Suprapubic skin (tissue), 4 donors: ENCODE data around the gene NOS1AP. TPM values are rescaled to one million over a fixed set of nuclear protein-coding genes. Genes with fewer than 3 reads are reported as not detected.
"Not testable (repeated sequence)": the region's sequence is repeated elsewhere in the genome, so short reads cannot be mapped to it uniquely, and the experiment has no call there.

Experiments
- DNase-seq, 2 donors: peaks; one replicate each; pipeline ENCODE4 v3.0.0-alpha.2; 2019; ENCODE audit warnings: low spot score in 2 of 2
- H3K27ac ChIP-seq: fragments of 200-600 bp; sonication (generic); one replicate; pipeline ENCODE4 v1.5.1; 2019
- H3K27me3 ChIP-seq: fragments of 200-600 bp; sonication (generic); one replicate; pipeline ENCODE4 v1.5.1; 2019
- H3K36me3 ChIP-seq: fragments of 200-600 bp; sonication (generic); one replicate; pipeline ENCODE4 v1.5.1; 2019
- H3K4me1 ChIP-seq: fragments of 200-600 bp; sonication (generic); one replicate; pipeline ENCODE4 v1.5.1; 2019
- H3K4me3 ChIP-seq: fragments of 200-600 bp; sonication (generic); one replicate; pipeline ENCODE4 v1.5.1; 2019; ENCODE audit warnings: mild to moderate bottlenecking
- H3K9me3 ChIP-seq: fragments of 200-600 bp; sonication (generic); one replicate; pipeline ENCODE4 v1.5.1; 2019
- EP300 ChIP-seq: sonication (generic); formaldehyde crosslinking; IDR thresholded peaks from one replicate; pipeline ENCODE4 v1.6.1; 2017; ENCODE audit warnings: antibody characterized with exemption
- POLR2A ChIP-seq, 2 donors: fragments of 450-650 bp; IDR thresholded peaks; one replicate each; pipeline ENCODE4 v1.6.1; 2017; ENCODE audit warnings: antibody characterized with exemption in 2 of 2, mild to moderate bottlenecking in 2 of 2, moderate library complexity in 2 of 2
- POLR2AphosphoS5 ChIP-seq, 3 donors: sonication (generic); formaldehyde crosslinking; IDR thresholded peaks; one replicate each; pipeline ENCODE4 v1.6.1; 2017; ENCODE audit warnings: antibody characterized with exemption in 3 of 3
- WGBS: methylation state at CpG from one replicate; pipeline ENCODE4 v1.1.5; 2018; 5-methylcytosine and 5-hydroxymethylcytosine counted together
- total RNA-seq, 4 donors: library from RNA; depleted of rRNA; stranded (reverse); fragments of >200 nt; gene quantifications; one replicate each; pipeline ENCODE4 v1.1.0, GENCODE V29; 2016
- TF ChIP-seq, protein P1 (sequence below), 2 donors: fragments of 200-600 bp in 1 of 2; fragments of 450-650 bp in 1 of 2; sonication (generic) in 1 of 2; IDR thresholded peaks; one replicate each; pipeline ENCODE4 v1.5.1; 2016 to 2019; ENCODE audit warnings: antibody characterized with exemption in 2 of 2, mild to moderate bottlenecking in 1 of 2, moderate library complexity in 1 of 2

NOS1AP gene
- total RNA-seq, 4 donors from 2014 or later, result 1.9 to 9.5 (median 3.3) TPM

DNA sequence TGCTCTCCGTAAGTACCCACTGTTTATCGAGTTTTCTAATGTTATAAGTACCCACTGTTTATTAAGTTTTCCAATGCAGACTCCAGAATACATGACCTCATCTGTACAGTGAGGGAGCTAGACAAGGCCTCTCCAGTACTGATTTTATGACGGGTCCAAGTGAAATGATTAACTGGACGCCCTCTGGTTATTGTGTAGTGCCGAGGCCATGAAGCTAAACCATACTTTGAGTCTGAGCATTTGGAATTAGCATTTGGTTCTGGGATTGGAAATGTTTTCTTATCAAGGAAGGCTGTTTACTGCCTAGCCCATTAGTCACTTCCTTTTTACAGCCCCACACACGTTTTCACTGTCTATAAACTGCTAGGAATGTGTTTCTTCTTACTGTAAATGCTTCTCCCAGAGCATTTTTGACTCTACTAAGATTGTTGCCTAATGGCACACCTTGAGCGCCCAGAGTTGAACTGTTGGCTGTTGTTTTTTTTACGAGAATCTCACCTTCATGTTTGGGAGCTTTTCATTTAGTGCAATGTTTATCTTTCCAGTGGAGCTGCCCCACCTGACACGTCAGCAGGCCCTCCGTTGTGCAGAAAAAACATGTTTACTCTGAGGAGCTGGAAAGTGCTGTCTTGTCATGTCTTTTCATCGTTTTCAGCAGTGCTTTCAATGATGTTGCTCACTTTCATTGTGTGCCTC is 280.3 kb downstream of the NOS1AP start:
- no peak for DNase-seq
- Histone ChIP-seq H3K4me1 (peaks cover 4% of the 10 kb centered on the region), H3K27me3 (no peaks in the 10 kb centered on the region), H3K27ac (no peak overlapping the region), H3K9me3 (no peaks in the 10 kb centered on the region), H3K4me3 (no peak overlapping the region), H3K36me3 (no peaks in the 10 kb centered on the region)
- WGBS, result 44% methylated on average over 11 of the region's 11 CpGs
- TF ChIP-seq POLR2A (IDR thresholded peaks at IDR 0.05) (no peak), POLR2AphosphoS5 (IDR thresholded peaks at IDR 0.05) (no peak)

- Histone ChIP-seq H3K27ac (no peak overlapping the region), H3K4me1 (peaks cover 4% of the 10 kb centered on the region), H3K4me3 (no peak overlapping the region), H3K36me3 (no peaks in the 10 kb centered on the region), H3K27me3 (no peaks in the 10 kb centered on the region), H3K9me3 (no peaks in the 10 kb centered on the region)
- 84% methylated on average over 6 of the region's 6 CpGs for WGBS
- no peak for TF ChIP-seq POLR2AphosphoS5 (IDR thresholded peaks at IDR 0.05)
- TF ChIP-seq POLR2A (IDR thresholded peaks at IDR 0.05), result no peak
- TF ChIP-seq, protein P1, sequence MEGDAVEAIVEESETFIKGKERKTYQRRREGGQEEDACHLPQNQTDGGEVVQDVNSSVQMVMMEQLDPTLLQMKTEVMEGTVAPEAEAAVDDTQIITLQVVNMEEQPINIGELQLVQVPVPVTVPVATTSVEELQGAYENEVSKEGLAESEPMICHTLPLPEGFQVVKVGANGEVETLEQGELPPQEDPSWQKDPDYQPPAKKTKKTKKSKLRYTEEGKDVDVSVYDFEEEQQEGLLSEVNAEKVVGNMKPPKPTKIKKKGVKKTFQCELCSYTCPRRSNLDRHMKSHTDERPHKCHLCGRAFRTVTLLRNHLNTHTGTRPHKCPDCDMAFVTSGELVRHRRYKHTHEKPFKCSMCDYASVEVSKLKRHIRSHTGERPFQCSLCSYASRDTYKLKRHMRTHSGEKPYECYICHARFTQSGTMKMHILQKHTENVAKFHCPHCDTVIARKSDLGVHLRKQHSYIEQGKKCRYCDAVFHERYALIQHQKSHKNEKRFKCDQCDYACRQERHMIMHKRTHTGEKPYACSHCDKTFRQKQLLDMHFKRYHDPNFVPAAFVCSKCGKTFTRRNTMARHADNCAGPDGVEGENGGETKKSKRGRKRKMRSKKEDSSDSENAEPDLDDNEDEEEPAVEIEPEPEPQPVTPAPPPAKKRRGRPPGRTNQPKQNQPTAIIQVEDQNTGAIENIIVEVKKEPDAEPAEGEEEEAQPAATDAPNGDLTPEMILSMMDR (IDR thresholded peaks at IDR 0.05), result no peak
- no peak for TF ChIP-seq EP300
- no peak for DNase-seq
These were observed 281.9 kb downstream of the NOS1AP start for GRCh38 chr1:162351246-162351842.

DNA sequence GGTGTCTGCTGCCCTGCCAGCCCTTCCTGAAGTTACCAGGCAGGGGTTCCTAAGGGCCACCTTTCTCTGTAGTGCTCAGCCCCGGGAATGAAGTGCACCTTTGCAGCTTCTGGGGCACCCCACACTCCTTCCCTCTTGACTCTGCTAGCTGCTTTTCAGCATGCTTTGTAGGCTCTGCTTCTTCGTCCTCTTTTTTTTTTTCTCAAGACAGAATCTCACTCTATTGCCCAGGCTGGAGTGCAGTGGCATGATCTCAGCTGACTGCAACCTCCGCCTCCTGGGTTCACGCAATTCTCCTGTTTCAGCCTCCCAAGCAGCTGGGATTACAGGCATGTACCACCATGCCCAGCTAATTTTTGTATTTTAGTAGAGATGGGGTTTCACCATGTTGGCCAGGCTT is 282.4 kb downstream of the NOS1AP start:
- not testable (repeated sequence) for H3K9me3 ChIP-seq, H3K4me3 ChIP-seq, H3K27ac ChIP-seq, H3K27me3 ChIP-seq, DNase-seq, H3K4me1 ChIP-seq, H3K36me3 ChIP-seq
- 98% methylated on average over 3 of the region's 4 CpGs for WGBS

DNA sequence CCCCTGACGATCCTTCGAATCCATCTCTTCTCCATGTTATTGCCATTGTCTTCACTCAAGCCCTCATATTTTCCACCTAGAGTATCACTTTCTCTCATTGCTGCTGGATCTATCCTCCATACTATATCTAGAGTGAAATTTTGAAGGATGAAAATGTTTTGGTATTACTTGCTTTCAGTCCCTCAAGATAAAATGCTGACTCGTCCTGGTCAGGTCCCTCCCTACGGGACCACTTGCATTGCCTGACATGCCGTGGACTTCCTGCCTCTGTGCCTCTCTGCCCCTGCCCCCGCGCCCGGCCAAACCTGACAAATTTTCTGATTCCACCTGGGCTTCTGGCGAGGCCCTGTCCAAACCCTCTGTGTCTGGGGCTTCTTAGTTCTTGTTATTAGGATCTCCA is 283.6 kb downstream of the NOS1AP start:
- TF ChIP-seq POLR2A (IDR thresholded peaks at IDR 0.05) (no peak), EP300 (no peak), POLR2AphosphoS5 (IDR thresholded peaks at IDR 0.05) (no peak)
- TF ChIP-seq, protein P1 (IDR thresholded peaks at IDR 0.05), result no peak
- 87% methylated on average over 9 of the region's 9 CpGs for WGBS
- H3K4me1 ChIP-seq, result peaks cover 4% of the 10 kb centered on the region
- H3K9me3 ChIP-seq, result no peaks in the 10 kb centered on the region
- no peak for DNase-seq
- no peak overlapping the region for H3K4me3 ChIP-seq
- H3K36me3 ChIP-seq, result no peaks in the 10 kb centered on the region
- no peak overlapping the region for H3K27ac ChIP-seq
- H3K27me3 ChIP-seq, result no peaks in the 10 kb centered on the region

DNA sequence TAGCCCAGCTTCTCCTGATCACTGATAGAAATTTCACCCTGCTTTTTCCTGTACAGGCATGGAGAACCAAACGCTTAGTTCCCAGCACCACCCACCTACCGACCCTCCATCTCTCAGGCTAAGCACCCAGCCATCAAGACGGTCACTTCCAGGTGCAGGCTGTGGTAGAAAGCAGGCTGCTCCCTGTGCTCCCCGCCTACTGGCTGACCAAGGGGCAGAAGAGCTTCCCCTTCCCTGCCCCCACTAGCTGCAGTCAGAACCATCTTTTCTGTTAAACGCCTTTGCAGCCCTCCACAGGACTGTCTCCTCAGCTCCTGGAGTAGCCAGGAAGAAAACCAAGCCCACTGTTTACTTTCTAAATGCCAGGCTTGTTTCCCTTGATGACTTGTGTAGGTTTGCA is 284.2 kb downstream of the NOS1AP start:
- TF ChIP-seq, protein P1 (IDR thresholded peaks at IDR 0.05), result no peak
- no peak for TF ChIP-seq EP300
- no peak for TF ChIP-seq POLR2A (IDR thresholded peaks at IDR 0.05)
- no peak for TF ChIP-seq POLR2AphosphoS5 (IDR thresholded peaks at IDR 0.05)
- Histone ChIP-seq H3K27ac (no peak overlapping the region), H3K27me3 (no peaks in the 10 kb centered on the region), H3K36me3 (no peaks in the 10 kb centered on the region), H3K4me3 (no peak overlapping the region), H3K4me1 (peaks cover 4% of the 10 kb centered on the region), H3K9me3 (no peaks in the 10 kb centered on the region)
- no peak for DNase-seq
- WGBS, result 84% methylated on average over 5 of the region's 5 CpGs

DNA sequence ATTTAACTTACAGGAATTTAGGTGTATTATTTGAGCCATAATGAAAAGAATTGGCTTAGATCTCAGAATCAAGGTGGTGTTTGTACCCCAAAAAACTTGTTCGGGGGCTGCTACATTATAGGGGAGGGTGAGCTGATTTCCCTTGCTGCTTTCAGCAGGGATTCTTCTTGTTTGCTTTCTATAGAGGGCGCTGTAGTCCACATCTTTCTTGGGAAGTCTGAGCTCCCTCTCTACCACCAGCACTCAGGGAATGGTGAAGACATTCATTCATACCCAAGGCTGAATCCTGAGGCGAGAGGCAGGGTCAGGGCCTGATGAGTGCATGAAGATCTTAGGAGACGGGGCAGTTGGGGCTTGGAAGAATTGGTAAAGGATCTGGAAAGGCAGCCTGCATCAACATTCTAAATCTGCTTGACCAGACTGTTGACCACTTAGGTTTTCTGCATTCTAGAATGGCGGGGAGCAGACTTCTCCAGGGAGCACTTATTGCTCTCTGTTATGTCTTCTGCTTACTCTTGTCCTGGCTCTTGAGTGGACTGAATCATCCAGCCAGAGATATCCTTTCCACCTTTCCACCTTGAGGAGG is 288.3 kb downstream of the NOS1AP start:
- no peak for DNase-seq
- TF ChIP-seq, protein P1 (IDR thresholded peaks at IDR 0.05), result peak in 1 of 2 donors; percentile 33
- TF ChIP-seq POLR2AphosphoS5 (IDR thresholded peaks at IDR 0.05) (no peak), EP300 (no peak)
- Histone ChIP-seq H3K4me3 (no peak overlapping the region), H3K9me3 (no peaks in the 10 kb centered on the region), H3K4me1 (no peaks in the 10 kb centered on the region), H3K27ac (no peak overlapping the region), H3K36me3 (no peaks in the 10 kb centered on the region), H3K27me3 (no peaks in the 10 kb centered on the region)
- 54% methylated on average over 5 of the region's 5 CpGs for WGBS
